ENCODE measurements around the gene ADAMTS13.

DNA sequence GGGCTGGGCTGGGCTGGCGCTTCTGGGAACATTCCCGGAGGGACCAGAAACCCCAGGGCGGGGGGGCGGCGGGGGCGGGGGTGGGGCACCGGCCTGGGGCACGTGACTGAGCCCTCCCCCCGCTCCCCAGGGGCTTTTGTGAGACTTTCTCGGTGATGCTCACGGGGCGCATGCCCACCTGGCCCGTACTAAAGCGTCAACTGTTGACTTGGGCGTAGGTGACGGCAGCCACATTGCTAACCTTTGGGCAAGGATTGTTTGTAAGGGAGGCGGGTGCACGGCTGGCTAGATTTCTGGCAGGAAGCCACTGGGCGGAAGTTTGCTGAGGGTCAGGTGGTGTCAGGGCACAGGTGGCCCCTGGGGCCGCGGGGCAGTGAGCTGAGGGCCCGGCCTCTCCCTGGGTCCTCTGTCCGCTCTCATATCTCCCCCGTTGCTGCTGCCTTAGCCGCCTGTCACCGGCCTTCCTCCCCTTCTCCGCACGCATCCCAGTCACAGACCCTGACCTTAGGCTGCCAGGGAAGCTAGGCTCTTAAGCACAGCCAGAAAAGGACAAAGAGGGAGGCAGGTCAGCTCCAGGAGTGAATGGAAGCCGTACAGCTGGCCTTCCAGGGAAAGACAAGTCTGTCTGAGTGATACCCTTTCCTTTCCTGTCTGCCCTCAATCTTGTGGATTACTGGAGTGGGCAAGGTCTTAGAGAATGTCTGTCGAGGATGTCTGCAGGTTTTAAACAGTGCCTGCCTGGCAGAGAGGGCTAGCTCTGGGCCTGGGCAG lies 38.4 kb downstream of the ADAMTS13 start:
- no peak for TF ChIP-seq POLR2A (IDR thresholded peaks at IDR 0.05)
- TF ChIP-seq, protein P1, sequence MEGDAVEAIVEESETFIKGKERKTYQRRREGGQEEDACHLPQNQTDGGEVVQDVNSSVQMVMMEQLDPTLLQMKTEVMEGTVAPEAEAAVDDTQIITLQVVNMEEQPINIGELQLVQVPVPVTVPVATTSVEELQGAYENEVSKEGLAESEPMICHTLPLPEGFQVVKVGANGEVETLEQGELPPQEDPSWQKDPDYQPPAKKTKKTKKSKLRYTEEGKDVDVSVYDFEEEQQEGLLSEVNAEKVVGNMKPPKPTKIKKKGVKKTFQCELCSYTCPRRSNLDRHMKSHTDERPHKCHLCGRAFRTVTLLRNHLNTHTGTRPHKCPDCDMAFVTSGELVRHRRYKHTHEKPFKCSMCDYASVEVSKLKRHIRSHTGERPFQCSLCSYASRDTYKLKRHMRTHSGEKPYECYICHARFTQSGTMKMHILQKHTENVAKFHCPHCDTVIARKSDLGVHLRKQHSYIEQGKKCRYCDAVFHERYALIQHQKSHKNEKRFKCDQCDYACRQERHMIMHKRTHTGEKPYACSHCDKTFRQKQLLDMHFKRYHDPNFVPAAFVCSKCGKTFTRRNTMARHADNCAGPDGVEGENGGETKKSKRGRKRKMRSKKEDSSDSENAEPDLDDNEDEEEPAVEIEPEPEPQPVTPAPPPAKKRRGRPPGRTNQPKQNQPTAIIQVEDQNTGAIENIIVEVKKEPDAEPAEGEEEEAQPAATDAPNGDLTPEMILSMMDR (IDR thresholded peaks at IDR 0.05): no peak

Measured in heart left ventricle (tissue), 13 donors.